HEK293 (cell line): Measurements from ENCODE around the gene MUTYH.
A peak's percentile ranks its signal among the peaks of the same experiment; 100 is the strongest.

ENCODE experiments used
- CTCF ChIA-PET: fragments of 350-600 bp; formaldehyde crosslinking; extraction: SDS; loops from one replicate; lab custom pipeline; 2021; ENCODE audit warnings: antibody characterized with exemption; lab: Yijun Ruan, JAX
- POLR2A ChIA-PET: fragments of 300-600 bp; formaldehyde crosslinking; extraction: SDS; loops from one replicate; lab custom pipeline; 2020; ENCODE audit warnings: antibody characterized with exemption, inconsistent platforms; lab: Yijun Ruan, JAX
- H3K27ac ChIP-seq: fragments of 200-500 bp; sonication (Bioruptor generic); 2 replicates; pipeline ENCODE4 v1.5.1; 2014; ENCODE audit warnings: low read depth, low read length, control low read depth, inconsistent platforms; ENCODE audit errors: extremely low read depth
- H3K36me3 ChIP-seq, 2 experiments: fragments of 200-500 bp in 1 of 2; sonication (Bioruptor generic) in 1 of 2; 1 replicate in 1 of 2; 2 replicates in 1 of 2; pipeline ENCODE4 v1.5.1; 2014 to 2017; ENCODE audit warnings: inconsistent platforms in 2 of 2, low read length in 2 of 2; ENCODE audit not compliant: control insufficient read depth in 2 of 2, insufficient read depth in 1 of 2
- H3K4me1 ChIP-seq: fragments of 200-500 bp; sonication (Bioruptor generic); 2 replicates; pipeline ENCODE4 v1.5.1; 2014; ENCODE audit warnings: mild to moderate bottlenecking, low read length, inconsistent platforms; ENCODE audit not compliant: control insufficient read depth, insufficient read depth
- H3K4me3 ChIP-seq: 2 replicates; pipeline ENCODE4 v1.5.1; 2011; ENCODE audit warnings: low read depth, mild to moderate bottlenecking, control low read depth, low read length, moderate library complexity
- H3K9me3 ChIP-seq: fragments of 200-500 bp; sonication (Bioruptor generic); 2 replicates; pipeline ENCODE4 v1.5.1; 2014; ENCODE audit warnings: low read depth, low read length, inconsistent platforms; ENCODE audit not compliant: control insufficient read depth, insufficient read depth
- AEBP2 ChIP-seq: fragments of 450-650 bp; formaldehyde crosslinking; IDR thresholded peaks from 2 replicates; pipeline ENCODE4 v1.5.1; 2016; ENCODE audit warnings: missing biosample characterization, missing genetic modification characterization, borderline replicate concordance
- ELK4 ChIP-seq: IDR thresholded peaks from 2 replicates; pipeline ENCODE4 v1.6.1; 2011; ENCODE audit warnings: mild to moderate bottlenecking, low read depth, low read length, borderline replicate concordance
- PRDM10 ChIP-seq: fragments of 450-650 bp; formaldehyde crosslinking; IDR thresholded peaks from 2 replicates; pipeline ENCODE4 v1.5.1; 2016; ENCODE audit warnings: missing biosample characterization, missing genetic modification characterization
- SCRT1 ChIP-seq: fragments of 450-650 bp; formaldehyde crosslinking; IDR thresholded peaks from 2 replicates; pipeline ENCODE4 v1.5.1; 2016; ENCODE audit warnings: missing biosample characterization, missing genetic modification characterization, borderline replicate concordance
- ZBTB26 ChIP-seq: fragments of 450-650 bp; formaldehyde crosslinking; optimal IDR thresholded peaks from 2 replicates; pipeline ENCODE3; 2016; ENCODE audit warnings: missing biosample characterization, mild to moderate bottlenecking, missing genetic modification characterization
- ZNF19 ChIP-seq: fragments of 450-650 bp; formaldehyde crosslinking; IDR thresholded peaks from 2 replicates; pipeline ENCODE4; 2016; ENCODE audit warnings: missing biosample characterization, missing genetic modification characterization, low read depth
- ZNF311 ChIP-seq: fragments of 450-650 bp; formaldehyde crosslinking; IDR thresholded peaks from 2 replicates; pipeline ENCODE4 v1.5.1; 2017; ENCODE audit warnings: missing biosample characterization, missing genetic modification characterization, borderline replicate concordance
- ZNF548 ChIP-seq: fragments of 450-650 bp; formaldehyde crosslinking; IDR thresholded peaks from 2 replicates; pipeline ENCODE4 v1.5.1; 2016; ENCODE audit warnings: missing biosample characterization, missing genetic modification characterization
- ZNF701 ChIP-seq: fragments of 450-650 bp; formaldehyde crosslinking; IDR thresholded peaks from 2 replicates; pipeline ENCODE4 v1.5.1; 2016; ENCODE audit warnings: missing biosample characterization, missing genetic modification characterization
- ZNF777 ChIP-seq: fragments of 450-650 bp; formaldehyde crosslinking; IDR thresholded peaks from 2 replicates; pipeline ENCODE4 v1.5.1; 2017; ENCODE audit warnings: missing biosample characterization, missing genetic modification characterization, borderline replicate concordance
- ZNF843 ChIP-seq: fragments of 450-650 bp; formaldehyde crosslinking; IDR thresholded peaks from 2 replicates; pipeline ENCODE4 v1.5.1; 2016; ENCODE audit warnings: missing biosample characterization, missing genetic modification characterization
- TF ChIP-seq, protein P1 (sequence below): fragments of 450-650 bp; formaldehyde crosslinking; IDR thresholded peaks from 2 replicates; pipeline ENCODE4 v1.5.1; 2016; ENCODE audit warnings: missing biosample characterization, missing genetic modification characterization
- TF ChIP-seq, protein P2 (sequence below): fragments of 450-650 bp; formaldehyde crosslinking; IDR thresholded peaks from 2 replicates; pipeline ENCODE4 v1.5.0; 2017; ENCODE audit warnings: missing biosample characterization, missing genetic modification characterization, borderline replicate concordance
- TF ChIP-seq, protein P3 (sequence below): fragments of 450-650 bp; formaldehyde crosslinking; IDR thresholded peaks from 2 replicates; pipeline ENCODE4 v1.5.1; 2016; ENCODE audit warnings: missing biosample characterization, missing genetic modification characterization

Gene MUTYH

GRCh38 chr1:45331436-45332345 lies 8.5 kb downstream of the MUTYH start:
- Histone ChIP-seq H3K4me1 (0 out of 2 replicates have a peak, but pooled peaks cover 3% of the 10 kb centered on the region), H3K9me3 (no peaks in the 10 kb centered on the region), H3K27ac (no peak overlapping the region), H3K4me3 (no peak overlapping the region), H3K36me3 (peaks cover 0 to 71% of the 10 kb centered on the region in 2 experiments; a peak in 1 of 3 replicates)
- TF ChIP-seq AEBP2 (no peak), ZBTB26 (tag by site-specific recombination) (no peak), ZNF311 (tag by site-specific recombination) (no peak), ZNF19 (tag by site-specific recombination) (no peak), SCRT1 (tag by site-specific recombination) (no peak), PRDM10 (no peak), ZNF548 (no peak), ZNF701 (no peak), ZNF777 (no peak), ELK4 (no peak)
- TF ChIP-seq, protein P1, sequence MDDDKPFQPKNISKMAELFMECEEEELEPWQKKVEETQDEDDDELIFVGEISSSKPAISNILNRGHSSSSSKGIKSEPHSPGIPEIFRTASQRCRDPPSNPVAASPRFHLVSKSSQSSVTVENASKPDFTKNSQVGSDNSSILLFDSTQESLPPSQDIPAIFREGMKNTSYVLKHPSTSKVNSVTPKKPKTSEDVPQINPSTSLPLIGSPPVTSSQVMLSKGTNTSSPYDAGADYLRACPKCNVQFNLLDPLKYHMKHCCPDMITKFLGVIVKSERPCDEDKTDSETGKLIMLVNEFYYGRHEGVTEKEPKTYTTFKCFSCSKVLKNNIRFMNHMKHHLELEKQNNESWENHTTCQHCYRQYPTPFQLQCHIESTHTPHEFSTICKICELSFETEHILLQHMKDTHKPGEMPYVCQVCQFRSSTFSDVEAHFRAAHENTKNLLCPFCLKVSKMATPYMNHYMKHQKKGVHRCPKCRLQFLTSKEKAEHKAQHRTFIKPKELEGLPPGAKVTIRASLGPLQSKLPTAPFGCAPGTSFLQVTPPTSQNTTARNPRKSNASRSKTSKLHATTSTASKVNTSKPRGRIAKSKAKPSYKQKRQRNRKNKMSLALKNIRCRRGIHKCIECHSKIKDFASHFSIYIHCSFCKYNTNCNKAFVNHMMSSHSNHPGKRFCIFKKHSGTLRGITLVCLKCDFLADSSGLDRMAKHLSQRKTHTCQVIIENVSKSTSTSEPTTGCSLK = no peak
- CTCF ChIA-PET = no interaction called here
- POLR2A ChIA-PET = interaction anchor here (1.3 to 6.7 kb wide), 3 partner anchors 8 to 28 kb away, joined by 4 to 51 read pairs (median 5); partner anchors contain the start of genes MUTYH and TOE1

- Histone ChIP-seq H3K9me3 (no peaks in the 10 kb centered on the region), H3K4me1 (0 out of 2 replicates have a peak, but pooled peaks cover 3% of the 10 kb centered on the region), H3K36me3 (peaks cover 0 to 68% of the 10 kb centered on the region in 2 experiments; a peak in 1 of 3 replicates), H3K4me3 (no peak overlapping the region), H3K27ac (no peak overlapping the region)
- ChIA-PET CTCF (interaction anchor here (0.6 to 1.1 kb wide), 2 partner anchors 11 to 31 kb away, joined by 3 to 4 read pairs; partner anchors contain the start of genes MUTYH and TOE1), POLR2A (interaction anchor here (1.6 to 6.7 kb wide), 2 partner anchors 10 to 26 kb away, joined by 8 to 51 read pairs; partner anchors contain the start of genes MUTYH and TOE1)
- TF ChIP-seq, protein P2, sequence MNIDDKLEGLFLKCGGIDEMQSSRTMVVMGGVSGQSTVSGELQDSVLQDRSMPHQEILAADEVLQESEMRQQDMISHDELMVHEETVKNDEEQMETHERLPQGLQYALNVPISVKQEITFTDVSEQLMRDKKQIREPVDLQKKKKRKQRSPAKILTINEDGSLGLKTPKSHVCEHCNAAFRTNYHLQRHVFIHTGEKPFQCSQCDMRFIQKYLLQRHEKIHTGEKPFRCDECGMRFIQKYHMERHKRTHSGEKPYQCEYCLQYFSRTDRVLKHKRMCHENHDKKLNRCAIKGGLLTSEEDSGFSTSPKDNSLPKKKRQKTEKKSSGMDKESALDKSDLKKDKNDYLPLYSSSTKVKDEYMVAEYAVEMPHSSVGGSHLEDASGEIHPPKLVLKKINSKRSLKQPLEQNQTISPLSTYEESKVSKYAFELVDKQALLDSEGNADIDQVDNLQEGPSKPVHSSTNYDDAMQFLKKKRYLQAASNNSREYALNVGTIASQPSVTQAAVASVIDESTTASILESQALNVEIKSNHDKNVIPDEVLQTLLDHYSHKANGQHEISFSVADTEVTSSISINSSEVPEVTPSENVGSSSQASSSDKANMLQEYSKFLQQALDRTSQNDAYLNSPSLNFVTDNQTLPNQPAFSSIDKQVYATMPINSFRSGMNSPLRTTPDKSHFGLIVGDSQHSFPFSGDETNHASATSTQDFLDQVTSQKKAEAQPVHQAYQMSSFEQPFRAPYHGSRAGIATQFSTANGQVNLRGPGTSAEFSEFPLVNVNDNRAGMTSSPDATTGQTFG (tag by site-specific recombination) = no peak
- TF ChIP-seq ZNF843 = no peak
- TF ChIP-seq, protein P3, sequence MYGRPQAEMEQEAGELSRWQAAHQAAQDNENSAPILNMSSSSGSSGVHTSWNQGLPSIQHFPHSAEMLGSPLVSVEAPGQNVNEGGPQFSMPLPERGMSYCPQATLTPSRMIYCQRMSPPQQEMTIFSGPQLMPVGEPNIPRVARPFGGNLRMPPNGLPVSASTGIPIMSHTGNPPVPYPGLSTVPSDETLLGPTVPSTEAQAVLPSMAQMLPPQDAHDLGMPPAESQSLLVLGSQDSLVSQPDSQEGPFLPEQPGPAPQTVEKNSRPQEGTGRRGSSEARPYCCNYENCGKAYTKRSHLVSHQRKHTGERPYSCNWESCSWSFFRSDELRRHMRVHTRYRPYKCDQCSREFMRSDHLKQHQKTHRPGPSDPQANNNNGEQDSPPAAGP (tag by site-specific recombination) = 0 out of 2 replicates have a peak, but pooled peaks have one; percentile 30
These were observed 10.8 kb downstream of the MUTYH start for GRCh38 chr1:45329445-45329844.
